GM18519 (cell line): ENCODE results near the gene BCL11A.

Source experiments
- ATAC-seq: cut with Tn5 transposase; IDR thresholded peaks from one replicate; pipeline ENCODE4 v1.9.1; 2021; ENCODE audit warnings: mild to moderate bottlenecking, moderate library complexity; ENCODE audit not compliant: unreplicated experiment, low FRiP score

BCL11A gene

DNA sequence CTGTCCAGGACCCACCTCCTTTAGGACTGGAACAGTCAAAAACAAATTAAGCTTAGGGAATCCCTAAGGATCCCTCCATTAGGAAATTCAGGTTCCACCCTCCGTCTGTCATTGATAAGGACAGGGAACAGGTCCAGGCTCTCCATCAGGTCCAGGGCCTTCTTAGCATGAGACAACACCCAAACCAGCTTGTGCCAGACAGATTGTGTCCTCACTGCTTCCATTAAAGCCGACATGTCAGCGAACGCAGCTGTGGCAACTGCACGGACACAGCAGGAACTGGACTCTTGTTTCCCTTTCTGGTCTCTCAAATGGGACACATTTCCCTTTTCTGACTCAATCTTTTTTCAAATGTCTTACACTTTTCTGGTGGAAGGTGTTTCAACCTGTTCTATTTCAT, 81.4 kb downstream of the BCL11A start:
- no peak for ATAC-seq

DNA sequence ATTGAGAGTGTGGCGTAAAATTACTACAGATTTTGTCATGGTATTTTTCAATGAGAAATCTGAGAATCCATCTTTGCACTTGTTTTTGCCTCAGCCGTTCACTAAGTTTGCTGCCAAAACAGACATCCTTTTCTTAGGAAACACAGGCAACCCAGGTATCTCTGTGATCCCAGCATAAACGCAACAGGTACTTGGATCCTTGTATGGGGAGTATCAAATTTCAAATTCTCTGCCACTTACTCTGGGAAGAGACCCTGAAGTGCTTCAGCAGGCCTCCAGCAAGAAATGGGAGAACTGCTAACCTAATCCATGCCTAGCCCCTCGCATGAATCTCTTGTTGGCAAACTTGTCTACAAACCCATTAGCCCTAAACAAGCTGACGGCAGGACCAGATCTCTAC, 83.1 kb downstream of the BCL11A start:
- no peak for ATAC-seq

DNA sequence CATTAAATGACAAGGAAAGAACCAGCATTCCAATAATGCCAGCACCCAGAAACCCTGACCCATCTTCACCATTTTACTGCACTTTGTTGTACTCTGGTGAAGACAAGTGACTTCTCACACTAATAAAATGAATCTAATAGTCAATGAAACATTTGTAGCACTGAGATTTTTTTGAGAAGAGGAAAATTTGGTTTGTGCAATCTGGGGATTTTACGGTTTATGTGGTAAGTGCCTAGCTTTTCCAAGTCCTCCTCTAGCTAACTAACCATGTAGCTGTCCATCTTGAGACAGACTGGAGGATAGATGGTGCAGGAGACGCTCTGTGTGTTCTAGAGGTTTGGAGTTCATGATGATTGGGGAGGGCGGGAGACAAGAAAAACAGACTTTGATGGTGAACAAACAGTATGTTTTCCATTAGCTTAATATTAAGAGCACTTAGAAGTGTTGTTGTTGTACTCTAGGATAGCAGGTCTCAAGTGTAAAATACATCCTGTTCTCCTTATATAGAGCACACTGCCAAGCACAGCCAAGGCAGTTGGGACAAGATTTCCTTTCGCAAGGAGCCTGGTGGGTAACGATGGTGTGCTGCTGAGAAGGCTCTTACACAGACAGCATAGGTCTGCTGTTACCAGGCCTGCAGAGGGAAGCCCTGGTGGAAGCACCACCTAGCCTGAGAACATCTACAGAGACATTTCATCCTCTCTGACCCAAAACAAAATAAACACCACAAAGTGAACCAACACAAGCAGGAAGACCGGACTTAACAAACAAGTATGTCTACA, 83.7 kb downstream of the BCL11A start:
- no peak for ATAC-seq

DNA sequence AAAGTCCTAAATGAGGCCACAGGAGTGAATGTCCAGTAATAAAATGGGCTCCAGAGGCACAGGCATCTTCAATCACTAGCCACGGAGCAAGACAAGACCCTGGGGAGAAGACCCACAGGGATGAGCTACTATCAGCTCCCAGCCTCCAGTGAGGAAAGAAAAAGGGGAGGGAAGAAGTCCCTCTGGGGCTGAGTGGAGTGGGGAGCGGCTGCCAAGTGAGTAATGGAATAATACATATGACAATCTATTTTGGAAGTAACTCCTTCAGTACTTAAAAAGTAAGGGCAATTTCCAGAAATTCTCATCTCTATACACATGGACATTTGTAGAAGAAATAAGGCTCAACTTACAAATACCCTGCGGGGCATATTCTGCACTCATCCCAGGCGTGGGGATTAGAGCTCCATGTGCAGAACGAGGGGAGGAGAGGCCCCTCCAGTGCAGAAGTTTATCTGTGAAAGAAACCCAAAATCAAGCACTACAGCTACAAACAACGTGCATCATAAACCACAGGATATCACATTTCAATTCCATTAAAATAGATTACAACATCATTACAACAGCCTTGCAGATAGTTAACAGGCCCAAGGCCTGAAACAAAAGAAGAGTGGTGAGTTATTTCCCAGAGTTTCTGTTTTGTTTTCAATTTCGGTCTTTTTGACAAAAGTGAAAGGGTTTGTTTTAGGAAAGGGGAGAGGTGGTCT, 84.9 kb downstream of the BCL11A start:
- ATAC-seq = no peak

DNA sequence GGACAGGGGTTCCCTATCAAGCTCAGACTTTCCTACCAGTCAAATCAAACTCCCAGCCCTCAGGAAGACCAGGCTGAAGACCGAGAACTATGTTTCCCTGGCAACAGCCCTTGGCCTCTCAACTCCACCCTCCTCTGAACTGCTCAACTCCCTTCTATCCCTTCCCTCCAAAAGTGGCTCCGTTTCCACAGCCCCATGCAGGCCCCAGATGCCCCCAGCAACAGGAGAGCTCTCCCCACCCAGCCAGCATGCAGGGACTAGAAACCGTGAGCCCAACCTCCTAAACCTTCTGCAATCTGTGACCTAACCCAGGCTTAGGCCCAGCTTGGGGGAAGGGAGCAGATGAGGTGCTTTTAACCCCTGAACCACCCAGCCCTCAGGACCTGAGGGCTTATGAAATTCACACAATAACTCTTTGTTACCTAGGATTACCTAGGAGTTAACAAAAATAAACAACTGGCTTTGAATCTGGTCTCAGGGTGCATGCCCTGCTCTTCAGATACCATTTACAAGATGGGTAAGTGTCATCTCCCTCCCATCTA, 87.2 kb downstream of the BCL11A start:
- ATAC-seq = no peak

DNA sequence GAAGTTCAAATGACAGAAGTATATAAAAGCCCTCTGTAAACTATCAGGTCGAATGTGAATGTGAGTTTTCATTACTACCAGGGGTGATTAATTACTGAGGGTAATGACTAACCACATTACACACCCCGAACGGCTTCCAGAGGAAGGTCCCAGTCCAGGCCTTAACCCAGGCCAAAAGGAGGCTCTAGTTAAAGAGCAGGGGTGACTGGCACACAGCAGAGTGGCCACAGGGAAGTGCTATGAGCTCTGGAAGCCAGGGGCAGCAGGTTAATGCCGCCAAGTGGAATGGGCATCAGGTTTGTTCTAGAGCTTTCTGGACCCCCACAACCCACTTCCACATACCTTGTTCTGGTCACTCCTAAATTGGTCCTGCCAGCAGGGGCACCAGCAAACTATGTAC, 87.7 kb downstream of the BCL11A start:
- ATAC-seq = no peak

DNA sequence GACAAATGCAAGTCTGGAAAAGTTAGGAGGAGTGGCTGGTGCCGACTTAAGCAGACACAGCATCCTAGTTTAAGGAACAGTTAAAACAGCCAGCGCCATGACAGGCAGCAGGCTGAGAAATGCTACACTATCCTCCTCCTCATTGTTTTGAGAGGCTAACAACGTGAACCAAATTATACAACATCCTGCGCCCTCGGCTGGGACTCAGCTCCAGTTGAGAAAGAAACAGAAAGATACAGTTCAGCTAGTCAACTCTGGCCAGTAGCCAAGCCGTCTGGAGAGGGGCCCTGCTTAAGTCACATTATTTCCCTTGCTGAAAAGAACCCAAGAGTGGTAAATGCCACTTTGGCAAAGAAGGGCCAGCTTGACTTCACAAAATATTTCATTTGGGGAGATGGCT, 90.2 kb downstream of the BCL11A start:
- ATAC-seq = no peak

DNA sequence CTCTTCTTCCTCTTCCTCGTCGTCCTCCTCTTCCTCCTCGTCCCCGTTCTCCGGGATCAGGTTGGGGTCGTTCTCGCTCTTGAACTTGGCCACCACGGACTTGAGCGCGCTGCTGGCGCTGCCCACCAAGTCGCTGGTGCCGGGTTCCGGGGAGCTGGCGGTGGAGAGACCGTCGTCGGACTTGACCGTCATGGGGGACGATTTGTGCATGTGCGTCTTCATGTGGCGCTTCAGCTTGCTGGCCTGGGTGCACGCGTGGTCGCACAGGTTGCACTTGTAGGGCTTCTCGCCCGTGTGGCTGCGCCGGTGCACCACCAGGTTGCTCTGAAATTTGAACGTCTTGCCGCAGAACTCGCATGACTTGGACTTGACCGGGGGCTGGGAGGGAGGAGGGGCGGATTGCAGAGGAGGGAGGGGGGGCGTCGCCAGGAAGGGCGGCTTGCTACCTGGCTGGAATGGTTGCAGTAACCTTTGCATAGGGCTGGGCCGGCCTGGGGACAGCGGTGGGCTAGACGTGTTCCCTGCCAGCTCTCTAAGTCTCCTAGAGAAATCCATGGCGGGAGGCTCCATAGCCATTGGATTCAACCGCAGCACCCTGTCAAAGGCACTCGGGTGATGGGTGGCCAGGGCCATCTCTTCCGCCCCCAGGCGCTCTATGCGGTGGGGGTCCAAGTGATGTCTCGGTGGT, 91.9 kb downstream of the BCL11A start:
- no peak for ATAC-seq

DNA sequence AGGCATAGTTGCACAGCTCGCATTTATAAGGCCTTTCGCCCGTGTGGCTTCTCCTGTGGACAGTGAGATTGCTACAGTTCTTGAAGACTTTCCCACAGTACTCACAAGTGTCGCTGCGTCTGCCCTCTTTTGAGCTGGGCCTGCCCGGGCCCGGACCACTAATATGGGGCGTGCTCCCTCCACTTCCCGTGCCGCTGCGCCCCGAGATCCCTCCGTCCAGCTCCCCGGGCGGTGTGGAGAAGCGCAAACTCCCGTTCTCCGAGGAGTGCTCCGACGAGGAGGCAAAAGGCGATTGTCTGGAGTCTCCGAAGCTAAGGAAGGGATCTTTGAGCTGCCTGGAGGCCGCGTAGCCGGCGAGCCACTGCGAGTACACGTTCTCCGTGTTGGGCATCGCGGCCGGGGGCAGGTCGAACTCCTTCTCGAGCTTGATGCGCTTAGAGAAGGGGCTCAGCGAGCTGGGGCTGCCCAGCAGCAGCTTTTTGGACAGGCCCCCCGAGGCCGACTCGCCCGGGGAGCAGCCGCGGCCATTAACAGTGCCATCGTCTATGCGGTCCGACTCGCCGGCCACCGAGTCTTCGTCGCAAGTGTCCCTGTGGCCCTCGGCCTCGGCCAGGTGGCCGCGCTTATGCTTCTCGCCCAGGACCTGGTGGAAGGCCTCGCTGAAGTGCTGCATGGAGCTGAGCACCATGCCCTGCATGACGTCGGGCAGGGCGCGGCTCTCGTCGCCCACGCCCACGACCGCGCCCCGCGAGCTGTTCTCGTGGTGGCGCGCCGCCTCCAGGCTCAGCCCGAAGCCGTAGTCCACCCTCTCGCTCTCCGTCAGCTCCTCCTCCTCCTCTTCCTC, 92.7 kb downstream of the BCL11A start:
- no peak for ATAC-seq

DNA sequence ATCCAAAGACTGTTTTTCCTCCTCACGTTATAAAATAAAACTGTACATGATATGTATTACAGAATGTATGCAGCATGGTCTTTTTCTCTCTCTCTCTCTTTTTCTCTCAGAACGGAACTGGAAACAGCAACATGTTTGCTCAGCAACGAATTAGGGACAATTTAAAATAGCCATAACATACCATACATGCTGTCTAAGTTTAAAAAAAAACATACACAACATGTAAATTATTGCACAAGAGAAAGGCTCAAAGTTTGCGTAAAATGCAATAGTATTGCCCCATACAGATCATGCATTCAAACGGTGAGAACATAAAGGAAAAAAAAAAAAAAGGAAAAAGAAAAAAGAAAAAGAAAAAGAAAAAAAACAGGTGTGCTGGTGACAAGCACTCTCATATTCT, 93.6 kb downstream of the BCL11A start:
- no peak for ATAC-seq

DNA sequence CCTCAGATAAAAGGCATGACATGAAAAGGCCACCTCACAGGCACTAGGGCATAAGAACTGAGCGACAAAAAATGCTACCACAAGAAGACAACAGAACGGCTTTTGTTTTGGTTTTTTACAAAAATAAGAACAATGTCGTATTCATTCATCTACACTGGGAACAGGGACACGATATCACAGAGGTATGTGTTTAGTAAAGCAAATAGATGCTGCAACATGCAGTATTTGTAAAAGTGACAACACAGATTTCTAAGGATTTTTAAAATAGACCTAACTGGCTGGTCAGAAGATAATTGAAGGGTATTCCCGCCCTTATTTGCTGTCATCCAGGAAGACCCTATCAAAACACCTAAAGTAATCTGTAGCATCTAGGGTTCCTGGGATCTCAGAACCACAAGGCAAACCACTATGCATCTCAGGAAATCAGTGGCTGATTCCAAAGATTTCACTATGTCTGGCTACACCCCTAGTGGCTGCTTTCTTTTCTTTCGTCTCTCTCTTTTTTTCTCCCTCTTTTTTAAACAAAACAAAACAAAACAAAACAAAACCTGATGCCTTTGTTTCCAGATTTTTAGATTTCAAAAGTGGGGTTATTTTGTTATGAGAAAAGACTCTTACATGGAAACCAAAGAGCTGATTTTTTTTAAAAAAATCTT, 97.2 kb downstream of the BCL11A start:
- ATAC-seq = no peak

DNA sequence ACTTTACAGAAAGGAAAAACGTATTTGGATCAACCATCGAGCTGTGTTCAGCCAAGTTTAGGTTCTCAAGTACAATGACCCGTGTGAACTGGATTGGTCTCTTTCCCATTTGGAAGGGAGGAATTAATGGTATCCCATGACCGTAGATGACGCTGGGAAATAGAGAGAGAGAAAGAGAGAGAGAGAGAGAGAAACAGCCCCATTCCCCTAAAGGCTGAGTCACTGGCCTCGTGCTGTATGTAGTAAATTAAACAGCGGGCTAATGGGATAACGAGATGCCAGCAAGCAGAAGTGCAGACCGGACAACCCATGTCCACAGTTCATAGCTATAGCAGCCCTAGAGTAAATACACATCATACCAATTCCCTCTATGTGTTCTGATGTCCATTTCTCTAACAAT, 99.6 kb downstream of the BCL11A start:
- ATAC-seq = no peak

DNA sequence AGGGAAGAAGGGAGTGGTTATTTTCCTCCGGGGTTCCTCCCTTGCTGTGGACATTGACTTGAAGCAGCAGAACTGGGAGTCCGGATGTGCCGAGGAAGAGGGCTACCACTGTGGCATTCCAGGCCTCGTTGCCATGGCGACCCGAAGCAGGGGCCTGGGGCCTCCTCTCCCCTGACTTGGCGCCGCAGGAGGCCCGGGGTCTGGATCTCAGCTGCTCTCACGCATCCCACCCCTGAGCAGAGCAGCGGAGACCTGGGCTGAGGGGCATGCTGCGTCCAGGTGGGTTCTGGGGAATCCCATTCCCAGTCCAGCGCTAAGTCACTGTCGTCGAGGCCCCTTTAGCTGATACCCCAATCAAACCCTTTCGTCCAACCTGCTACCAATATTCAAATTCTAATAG, 100.2 kb downstream of the BCL11A start:
- no peak for ATAC-seq

DNA sequence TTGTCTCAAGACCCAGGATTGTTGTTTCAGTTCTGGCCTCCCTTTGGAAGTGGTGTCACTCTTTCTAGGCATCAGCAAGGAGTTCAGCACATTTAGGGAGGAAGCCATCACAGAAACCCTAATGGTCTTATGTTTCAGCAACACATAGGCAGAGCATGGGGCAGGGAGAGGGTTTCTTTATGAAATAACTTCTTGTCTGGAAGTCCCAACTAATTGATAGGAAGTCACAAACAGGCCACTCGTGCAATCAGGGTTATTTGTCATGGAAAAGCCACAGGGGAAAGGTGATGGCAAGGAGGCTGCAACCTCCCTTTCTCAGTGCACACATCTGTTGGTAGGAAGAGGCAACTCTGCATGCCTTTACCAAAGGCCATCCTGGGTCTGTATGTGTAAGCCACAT, 103.0 kb downstream of the BCL11A start:
- ATAC-seq = no peak

DNA sequence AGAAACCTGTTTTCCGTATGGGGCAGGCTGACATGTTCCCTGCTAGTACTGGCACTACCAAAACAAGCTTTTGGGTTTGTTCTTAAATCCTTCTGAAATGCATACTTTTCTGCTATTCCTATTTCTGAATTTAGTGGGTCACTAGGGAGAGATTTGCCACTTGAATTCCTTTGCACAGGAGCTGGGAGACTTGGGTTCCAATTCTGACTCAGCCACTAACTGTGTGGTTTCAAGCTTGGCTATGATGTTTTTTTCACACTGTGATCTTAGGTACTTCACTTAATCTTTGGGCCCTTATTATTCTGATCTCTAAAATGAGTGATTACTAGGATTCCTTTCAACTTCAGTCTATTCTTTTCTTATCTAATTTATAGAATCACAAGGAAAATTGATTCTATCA, 105.5 kb downstream of the BCL11A start:
- no peak for ATAC-seq

DNA sequence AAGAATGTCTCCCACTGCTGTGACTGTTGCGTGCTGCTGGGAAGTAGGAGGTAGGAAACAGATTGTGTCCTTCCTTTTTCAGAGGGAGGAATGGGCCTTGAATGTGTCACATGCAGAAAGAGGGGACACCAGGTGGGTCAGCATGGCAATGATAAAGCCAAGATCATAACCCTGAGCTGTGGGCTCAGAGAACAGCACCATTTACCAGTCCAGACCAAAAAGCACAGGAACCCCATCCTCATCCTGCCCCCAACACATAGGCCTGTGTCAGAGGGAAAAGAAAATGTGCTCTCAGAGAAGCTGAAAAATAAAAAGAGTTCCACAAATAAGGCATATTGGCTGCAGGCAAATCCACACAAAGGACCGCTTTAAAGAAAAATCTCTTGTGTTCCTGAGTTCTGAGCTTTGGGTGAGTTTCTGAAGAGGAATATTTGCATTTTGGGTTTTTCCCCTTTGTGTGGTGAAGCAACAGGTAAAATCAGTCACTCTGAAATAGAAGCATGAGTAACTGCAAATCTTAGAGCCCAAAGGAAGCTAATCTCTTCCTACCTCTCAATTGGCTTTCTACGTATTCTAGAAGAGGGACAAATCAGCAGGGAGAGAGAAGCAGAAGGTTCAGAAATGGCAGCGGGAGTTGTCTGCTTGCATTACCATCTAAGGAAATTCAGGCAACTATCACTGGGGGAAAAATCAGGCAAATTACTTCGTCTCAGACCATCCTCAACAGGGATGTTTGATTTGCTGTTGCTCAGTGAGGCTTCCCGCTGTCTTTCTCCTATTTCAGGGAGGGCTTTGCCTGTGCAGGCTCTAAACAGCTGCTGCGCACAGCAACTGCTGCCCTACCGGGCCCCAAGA, 106.8 kb downstream of the BCL11A start:
- ATAC-seq = peak; percentile 78

DNA sequence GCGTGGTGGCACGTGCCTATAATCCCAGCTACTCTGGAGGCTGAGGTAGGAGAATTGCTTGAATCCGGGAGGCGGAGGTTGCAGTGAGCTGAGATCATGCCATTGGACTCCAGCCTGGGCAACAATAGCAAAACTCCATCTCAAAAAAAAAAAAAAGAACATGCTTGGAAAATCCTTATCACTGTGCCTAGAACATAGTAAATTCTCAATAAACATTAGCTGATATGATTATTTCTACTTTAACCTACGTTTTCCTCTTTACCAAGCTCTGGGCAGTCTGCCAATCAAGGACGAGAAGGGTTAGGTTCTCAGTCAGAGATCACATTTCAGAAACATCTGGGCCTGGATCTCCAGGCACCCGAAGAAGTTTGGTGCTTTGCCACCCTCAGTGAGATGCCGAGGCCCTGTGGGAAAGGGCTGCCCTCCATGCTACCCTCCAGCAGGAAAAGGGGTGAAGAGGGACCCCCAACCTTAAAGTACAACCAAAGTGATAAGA, 107.7 kb downstream of the BCL11A start:
- no peak for ATAC-seq

DNA sequence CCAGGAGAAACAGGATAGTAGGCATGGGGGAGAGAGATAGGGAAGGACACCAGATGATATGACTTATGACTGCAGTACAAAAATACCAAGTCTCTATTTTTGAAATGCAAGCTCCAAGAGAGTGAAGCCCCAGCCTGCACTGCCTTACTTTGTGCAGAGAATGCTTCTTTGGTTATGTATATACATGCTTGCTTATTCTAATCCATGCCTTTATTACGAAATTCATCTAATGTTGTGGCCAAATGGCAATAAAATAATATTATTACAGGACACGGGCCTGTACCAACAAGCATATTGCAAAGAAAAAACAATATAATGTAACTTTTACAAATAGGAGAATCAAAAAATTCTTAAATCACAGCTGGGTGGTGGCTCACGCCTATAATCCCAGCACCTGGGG, 110.8 kb downstream of the BCL11A start:
- ATAC-seq = no peak

DNA sequence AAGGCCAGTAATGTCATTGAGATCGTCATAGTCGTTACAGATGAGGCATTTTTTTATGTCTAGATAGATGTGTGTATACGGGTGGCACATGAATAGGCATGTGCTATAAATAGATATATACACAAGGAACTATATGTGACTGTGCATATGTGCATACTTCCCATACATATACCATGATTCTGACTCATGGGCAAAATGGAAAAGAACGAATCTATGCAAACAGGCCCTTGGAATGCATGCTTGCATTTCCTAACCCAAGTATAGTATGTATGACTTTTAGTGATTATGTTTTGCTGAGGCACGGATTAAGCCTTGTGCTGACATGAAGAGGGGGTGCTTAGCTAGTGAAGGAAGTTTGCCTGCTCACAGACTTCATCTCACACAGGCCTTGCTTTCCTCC, 111.7 kb downstream of the BCL11A start:
- ATAC-seq = no peak
